ENCODE data around the gene CTNNA3. TPM values are rescaled to one million over a fixed set of nuclear protein-coding genes. Genes with fewer than 3 reads are reported as not detected.

The CTNNA3 gene
- total RNA-seq, 1 experiment from 2014 or later = 0.02 TPM

GRCh38 chr10:67072654-67073053 lies 623.3 kb downstream of the CTNNA3 start:
- no TSS peak for BruUV-seq (replicated peaks)
- no peaks in the 10 kb centered on the region for H3K36me3 Mint-ChIP-seq (ENCODE audit: insufficient read depth, unreplicated experiment)
- peaks cover 38% of the 10 kb centered on the region for H3K27me3 Mint-ChIP-seq (ENCODE audit: insufficient read depth, unreplicated experiment)
- H3K4me3 Mint-ChIP-seq (ENCODE audit: unreplicated experiment) = no peak overlapping the region
- ChIA-PET CTCF (no interaction called here), POLR2A (no interaction called here)
- intact Hi-C loops (cut with micrococcal nuclease) = no loop called here
- DNase-seq (ENCODE audit: unreplicated experiment) = no peak
- no peak overlapping the region for H3K27ac Mint-ChIP-seq (ENCODE audit: low read depth, unreplicated experiment)
- H3K4me1 Mint-ChIP-seq (ENCODE audit: insufficient read depth, unreplicated experiment) = peaks cover 10% of the 10 kb centered on the region
- H3K9me3 Mint-ChIP-seq (ENCODE audit: unreplicated experiment) = no peaks in the 10 kb centered on the region
- TF ChIP-seq, protein P1, sequence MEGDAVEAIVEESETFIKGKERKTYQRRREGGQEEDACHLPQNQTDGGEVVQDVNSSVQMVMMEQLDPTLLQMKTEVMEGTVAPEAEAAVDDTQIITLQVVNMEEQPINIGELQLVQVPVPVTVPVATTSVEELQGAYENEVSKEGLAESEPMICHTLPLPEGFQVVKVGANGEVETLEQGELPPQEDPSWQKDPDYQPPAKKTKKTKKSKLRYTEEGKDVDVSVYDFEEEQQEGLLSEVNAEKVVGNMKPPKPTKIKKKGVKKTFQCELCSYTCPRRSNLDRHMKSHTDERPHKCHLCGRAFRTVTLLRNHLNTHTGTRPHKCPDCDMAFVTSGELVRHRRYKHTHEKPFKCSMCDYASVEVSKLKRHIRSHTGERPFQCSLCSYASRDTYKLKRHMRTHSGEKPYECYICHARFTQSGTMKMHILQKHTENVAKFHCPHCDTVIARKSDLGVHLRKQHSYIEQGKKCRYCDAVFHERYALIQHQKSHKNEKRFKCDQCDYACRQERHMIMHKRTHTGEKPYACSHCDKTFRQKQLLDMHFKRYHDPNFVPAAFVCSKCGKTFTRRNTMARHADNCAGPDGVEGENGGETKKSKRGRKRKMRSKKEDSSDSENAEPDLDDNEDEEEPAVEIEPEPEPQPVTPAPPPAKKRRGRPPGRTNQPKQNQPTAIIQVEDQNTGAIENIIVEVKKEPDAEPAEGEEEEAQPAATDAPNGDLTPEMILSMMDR (IDR thresholded peaks at IDR 0.05; ENCODE audit: unreplicated experiment) = no peak

GRCh38 chr10:67050415-67050814 lies 645.6 kb downstream of the CTNNA3 start:
- Mint-ChIP-seq H3K36me3 (ENCODE audit: insufficient read depth, unreplicated experiment) (no peaks in the 10 kb centered on the region), H3K4me3 (ENCODE audit: unreplicated experiment) (no peak overlapping the region), H3K27me3 (ENCODE audit: insufficient read depth, unreplicated experiment) (peaks cover 31% of the 10 kb centered on the region), H3K4me1 (ENCODE audit: insufficient read depth, unreplicated experiment) (no peaks in the 10 kb centered on the region), H3K27ac (ENCODE audit: low read depth, unreplicated experiment) (no peak overlapping the region), H3K9me3 (ENCODE audit: unreplicated experiment) (no peaks in the 10 kb centered on the region)
- POLR2A ChIA-PET = no interaction called here
- no peak for DNase-seq (ENCODE audit: unreplicated experiment)
- CTCF ChIA-PET = no interaction called here
- BruUV-seq (replicated peaks) = no TSS peak
- TF ChIP-seq, protein P1 (IDR thresholded peaks at IDR 0.05; ENCODE audit: unreplicated experiment) = no peak
- intact Hi-C loops (cut with micrococcal nuclease) = no loop called here

DNA sequence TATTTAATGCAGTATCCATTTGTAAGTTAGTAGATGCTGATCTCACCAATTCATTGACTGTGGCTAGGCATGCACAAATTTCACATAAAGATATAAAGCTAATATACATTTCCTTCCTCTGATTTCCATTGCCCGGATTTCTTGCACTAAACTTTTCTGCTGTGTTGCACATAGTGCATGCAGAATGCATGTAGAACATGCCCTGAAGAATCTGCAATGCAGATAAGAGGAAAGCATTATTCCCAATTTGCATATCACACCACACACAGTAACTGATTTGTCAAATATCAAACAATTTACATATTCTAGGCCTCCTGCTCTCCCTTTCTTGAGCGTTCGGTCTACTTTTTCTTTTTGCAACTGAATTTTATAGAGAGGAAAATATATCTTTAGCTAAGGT lies 646.0 kb downstream of the CTNNA3 start:
- H3K27me3 Mint-ChIP-seq (ENCODE audit: insufficient read depth, unreplicated experiment) = peaks cover 31% of the 10 kb centered on the region
- no peak for DNase-seq (ENCODE audit: unreplicated experiment)
- intact Hi-C loops (cut with micrococcal nuclease) = no loop called here
- H3K9me3 Mint-ChIP-seq (ENCODE audit: unreplicated experiment) = no peaks in the 10 kb centered on the region
- H3K36me3 Mint-ChIP-seq (ENCODE audit: insufficient read depth, unreplicated experiment) = no peaks in the 10 kb centered on the region
- CTCF ChIA-PET = no interaction called here
- POLR2A ChIA-PET = no interaction called here
- H3K4me1 Mint-ChIP-seq (ENCODE audit: insufficient read depth, unreplicated experiment) = no peaks in the 10 kb centered on the region
- BruUV-seq (replicated peaks) = no TSS peak
- H3K27ac Mint-ChIP-seq (ENCODE audit: low read depth, unreplicated experiment) = no peak overlapping the region
- H3K4me3 Mint-ChIP-seq (ENCODE audit: unreplicated experiment) = no peak overlapping the region
- TF ChIP-seq, protein P1 (IDR thresholded peaks at IDR 0.05; ENCODE audit: unreplicated experiment) = no peak

- TF ChIP-seq, protein P1 (IDR thresholded peaks at IDR 0.05; ENCODE audit: unreplicated experiment) = no peak
- DNase-seq (ENCODE audit: unreplicated experiment) = no peak
- no peaks in the 10 kb centered on the region for H3K4me1 Mint-ChIP-seq (ENCODE audit: insufficient read depth, unreplicated experiment)
- POLR2A ChIA-PET = no interaction called here
- H3K4me3 Mint-ChIP-seq (ENCODE audit: unreplicated experiment) = no peak overlapping the region
- H3K27ac Mint-ChIP-seq (ENCODE audit: low read depth, unreplicated experiment) = no peak overlapping the region
- CTCF ChIA-PET = no interaction called here
- BruUV-seq (replicated peaks) = no TSS peak
- H3K9me3 Mint-ChIP-seq (ENCODE audit: unreplicated experiment) = no peaks in the 10 kb centered on the region
- peaks cover 19% of the 10 kb centered on the region for H3K27me3 Mint-ChIP-seq (ENCODE audit: insufficient read depth, unreplicated experiment)
- intact Hi-C loops (cut with micrococcal nuclease) = no loop called here
- no peaks in the 10 kb centered on the region for H3K36me3 Mint-ChIP-seq (ENCODE audit: insufficient read depth, unreplicated experiment)
Observed at GRCh38 chr10:67046507-67046906, 649.5 kb downstream of the CTNNA3 start.
